Breast epithelium (tissue), 4 donors: Measurements from ENCODE around the gene MBTPS1. TPM values are rescaled to one million over a fixed set of nuclear protein-coding genes. Genes with fewer than 3 reads are reported as not detected.

Experiments used
- DNase-seq, 2 donors: peaks; one replicate each; pipeline ENCODE4 v3.0.0-alpha.2; 2019; ENCODE audit warnings: low spot score in 2 of 2
- H3K27ac ChIP-seq, 2 donors: fragments of 200-600 bp; sonication (generic) in 1 of 2; one replicate each; pipeline ENCODE4 v1.5.1; 2016 to 2019; ENCODE audit warnings: mild to moderate bottlenecking in 1 of 2
- H3K27me3 ChIP-seq, 2 donors: fragments of 200-600 bp; sonication (generic) in 1 of 2; one replicate each; pipeline versions ENCODE4 v1.5.1 to v1.6.0; 2017 to 2019; ENCODE audit warnings: control low read depth in 1 of 2, mild to moderate bottlenecking in 1 of 2
- H3K36me3 ChIP-seq: fragments of 200-600 bp; one replicate; pipeline ENCODE4 v1.5.1; 2019
- H3K4me1 ChIP-seq, 2 donors: fragments of 200-600 bp; sonication (generic); one replicate each; pipeline ENCODE4 v1.5.1; 2016 to 2019; ENCODE audit warnings: control low read depth in 1 of 2
- H3K4me3 ChIP-seq, 3 donors: fragments of 200-600 bp; sonication (generic); 1 replicate in 2 of 3; 2 replicates in 1 of 3; pipeline ENCODE4 v1.5.1; 2016 to 2019; ENCODE audit warnings: mild to moderate bottlenecking in 3 of 3, moderate library complexity in 2 of 3
- H3K9me3 ChIP-seq, 2 donors: fragments of 200-600 bp; sonication (generic) in 1 of 2; one replicate each; pipeline ENCODE4 v1.5.1; 2016 to 2019; ENCODE audit warnings: control low read depth in 1 of 2
- CTCF ChIP-seq, 3 donors: fragments of 450-650 bp; IDR thresholded peaks; one replicate each; pipeline ENCODE4 v1.5.1; 2016 to 2017; ENCODE audit warnings: antibody characterized with exemption in 3 of 3, mild to moderate bottlenecking in 3 of 3, moderate library complexity in 3 of 3
- POLR2A ChIP-seq: fragments of 450-650 bp; IDR thresholded peaks from one replicate; pipeline ENCODE4 v1.6.1; 2016; ENCODE audit warnings: antibody characterized with exemption, mild to moderate bottlenecking, moderate library complexity
- POLR2AphosphoS5 ChIP-seq, 3 donors: sonication (generic); formaldehyde crosslinking; IDR thresholded peaks; one replicate each; pipeline ENCODE4 v1.6.1; 2017; ENCODE audit warnings: antibody characterized with exemption in 3 of 3
- intact Hi-C: fragments of 100-400 bp; cut with DNase I; formaldehyde crosslinking; loops from one replicate; pipeline ENCODE4 v1.15.1; 2023; ENCODE audit warnings: low total_unique reads
- total RNA-seq, 3 donors: library from RNA; depleted of rRNA; stranded (reverse); fragments of >200 nt; gene quantifications; one replicate each; pipeline ENCODE4 v1.1.0, GENCODE V29; 2016

The MBTPS1 gene
- total RNA-seq, 3 donors from 2014 or later = 95.4 to 142 (median 121) TPM

GRCh38 chr16:84080813-84081212 is 35.9 kb downstream of the MBTPS1 start:
- intact Hi-C loops = loop anchor here (10.0 kb wide), 1 partner anchor 104 kb away; the partner anchor contains the start of gene TAF1C
- Histone ChIP-seq H3K4me3 (no peak overlapping the region), H3K9me3 (no peaks in the 10 kb centered on the region), H3K4me1 (no peaks in the 10 kb centered on the region), H3K36me3 (peaks cover 3% of the 10 kb centered on the region), H3K27ac (no peak overlapping the region), H3K27me3 (no peaks in the 10 kb centered on the region)
- DNase-seq = no peak
- no peak for TF ChIP-seq POLR2A
- TF ChIP-seq CTCF (IDR thresholded peaks at IDR 0.05) = no peak
- no peak for TF ChIP-seq POLR2AphosphoS5 (IDR thresholded peaks at IDR 0.05)

GRCh38 chr16:84080378-84080777 is 36.4 kb downstream of the MBTPS1 start:
- intact Hi-C loops = loop anchor here (10.0 kb wide), 1 partner anchor 104 kb away; the partner anchor contains the start of gene TAF1C
- Histone ChIP-seq H3K4me1 (no peaks in the 10 kb centered on the region), H3K4me3 (no peak overlapping the region), H3K9me3 (no peaks in the 10 kb centered on the region), H3K27me3 (no peaks in the 10 kb centered on the region), H3K36me3 (peaks cover 3% of the 10 kb centered on the region), H3K27ac (no peak overlapping the region)
- no peak for DNase-seq
- TF ChIP-seq CTCF (IDR thresholded peaks at IDR 0.05) (no peak), POLR2A (no peak), POLR2AphosphoS5 (IDR thresholded peaks at IDR 0.05) (no peak)

- TF ChIP-seq POLR2A = no peak
- TF ChIP-seq CTCF (IDR thresholded peaks at IDR 0.05) = no peak
- TF ChIP-seq POLR2AphosphoS5 (IDR thresholded peaks at IDR 0.05) = no peak
- Histone ChIP-seq H3K9me3 (no peaks in the 10 kb centered on the region), H3K27me3 (no peaks in the 10 kb centered on the region), H3K27ac (no peak overlapping the region), H3K36me3 (peaks cover 3% of the 10 kb centered on the region), H3K4me1 (no peaks in the 10 kb centered on the region), H3K4me3 (no peak overlapping the region)
- intact Hi-C loops = loop anchor here (10.0 kb wide), 1 partner anchor 105 kb away; the partner anchor contains the start of gene TAF1C
- no peak for DNase-seq
Observed at GRCh38 chr16:84079664-84080063, 37.1 kb downstream of the MBTPS1 start.

GRCh38 chr16:84075376-84075775 is 41.4 kb downstream of the MBTPS1 start:
- TF ChIP-seq POLR2AphosphoS5 (IDR thresholded peaks at IDR 0.05) (no peak), POLR2A (no peak), CTCF (IDR thresholded peaks at IDR 0.05) (no peak)
- Histone ChIP-seq H3K27me3 (no peaks in the 10 kb centered on the region), H3K9me3 (no peaks in the 10 kb centered on the region), H3K27ac (no peak overlapping the region), H3K36me3 (peaks cover 9% of the 10 kb centered on the region), H3K4me3 (no peak overlapping the region), H3K4me1 (no peaks in the 10 kb centered on the region)
- intact Hi-C loops = no loop called here
- DNase-seq = no peak

- Histone ChIP-seq H3K27me3 (no peaks in the 10 kb centered on the region), H3K27ac (no peak overlapping the region), H3K4me3 (no peak overlapping the region), H3K9me3 (no peaks in the 10 kb centered on the region), H3K4me1 (no peaks in the 10 kb centered on the region), H3K36me3 (peaks cover 13% of the 10 kb centered on the region)
- intact Hi-C loops = no loop called here
- DNase-seq = no peak
- no peak for TF ChIP-seq POLR2A
- no peak for TF ChIP-seq CTCF (IDR thresholded peaks at IDR 0.05)
- no peak for TF ChIP-seq POLR2AphosphoS5 (IDR thresholded peaks at IDR 0.05)
Observed at GRCh38 chr16:84074721-84075120, 42.0 kb downstream of the MBTPS1 start.
